ENCODE results near the gene MEFV.

Gene MEFV

GRCh38 chr16:3194792-3195191 is 61.6 kb downstream of the MEFV start:
- H3K27ac ChIP-seq = no peak overlapping the region
- TF ChIP-seq CTCF (conservative IDR thresholded peaks at IDR 0.05) = no peak

DNA sequence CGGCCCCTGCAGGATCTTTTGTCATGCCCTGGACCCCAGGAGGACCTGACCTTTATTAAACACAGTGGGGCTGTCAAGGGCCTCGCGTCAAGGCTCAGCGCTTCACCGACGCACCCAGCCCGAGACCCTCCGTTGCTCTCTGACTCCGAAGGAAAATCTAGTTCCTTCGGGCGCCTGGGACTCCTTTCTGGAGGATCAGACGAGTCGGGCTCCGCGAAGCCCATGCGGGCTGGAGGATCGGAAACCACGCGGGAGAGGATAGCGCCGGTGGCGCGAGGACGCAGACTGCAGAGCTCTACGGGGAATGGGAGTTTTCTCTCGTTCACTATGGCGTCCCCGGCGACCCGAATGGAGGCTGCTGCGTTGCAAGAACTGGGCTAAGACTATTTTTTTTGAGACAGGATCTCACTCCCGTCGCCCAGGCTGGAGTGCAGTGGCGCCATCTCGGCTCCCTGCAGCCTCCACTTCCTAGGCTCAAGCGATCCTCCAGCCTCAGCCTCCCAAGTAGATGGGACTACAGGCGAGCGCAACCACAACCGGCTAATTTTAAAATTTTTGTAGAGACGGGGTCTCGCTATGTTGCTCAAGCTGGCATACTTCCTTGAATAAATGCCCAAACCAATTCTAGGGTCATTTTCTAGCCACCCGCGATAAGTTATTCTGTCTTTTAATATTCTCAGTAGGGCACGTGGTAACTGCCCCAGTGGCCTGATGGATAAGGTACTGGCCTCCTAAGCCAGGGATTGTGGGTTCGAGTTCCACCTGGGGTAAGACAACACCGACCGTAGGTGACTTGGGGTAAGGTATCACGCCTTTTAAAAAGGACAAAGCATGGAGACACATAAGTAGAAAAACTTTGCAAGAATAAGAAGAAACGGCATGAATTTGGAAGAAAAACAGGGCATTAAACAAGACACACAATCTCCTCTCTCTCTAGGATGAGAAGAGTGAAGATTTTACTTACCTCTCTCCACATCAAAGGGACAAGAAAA is 62.9 kb downstream of the MEFV start:
- no peak overlapping the region for H3K27ac ChIP-seq
- no peak for TF ChIP-seq CTCF (conservative IDR thresholded peaks at IDR 0.05)

GRCh38 chr16:3192476-3193019 is 63.9 kb downstream of the MEFV start:
- no peak for TF ChIP-seq CTCF (conservative IDR thresholded peaks at IDR 0.05)
- H3K27ac ChIP-seq = no peak overlapping the region

All from VCaP (cell line).